HCT116 (cell line): Measurements from ENCODE around the gene PLAGL1. TPM values are rescaled to one million over a fixed set of nuclear protein-coding genes. Genes with fewer than 3 reads are reported as not detected.
"Not testable (repeated sequence)": the region's sequence is repeated elsewhere in the genome, so short reads cannot be mapped to it uniquely, and the experiment has no call there.

Experiments used
- ATAC-seq: fragments of 200-7000 bp; cut with Tn5 transposase; 2 replicates; pipeline ENCODE4 v1.9.1; 2020; ENCODE audit warnings: mild to moderate bottlenecking, moderate library complexity
- BruUV-seq: library from RNA; stranded (reverse); fragments of 400-500 nt; replicated peaks from 2 replicates; lab custom pipeline; 2021; lab: Mats Ljungman, UMichigan
- CTCF ChIA-PET: fragments of 300-600 bp; sonication (Branson Sonifier 250); formaldehyde crosslinking; loops from one replicate; lab custom pipeline; 2021; ENCODE audit warnings: antibody characterized with exemption; lab: Charles Lee
- POLR2A ChIA-PET: fragments of 300-600, 350-600 bp; sonication (Branson Sonifier 250); formaldehyde crosslinking; loops from one replicate; lab custom pipeline; 2021; ENCODE audit warnings: antibody characterized with exemption; lab: Charles Lee
- RAD21 ChIA-PET, 2 experiments: fragments of 300-600 bp; sonication (Branson Sonifier 250); formaldehyde crosslinking; loops; one replicate each; lab custom pipeline; 2023; ENCODE audit warnings: low total read pairs in 2 of 2; ENCODE audit not compliant: uncharacterized antibody in 2 of 2, unreplicated experiment in 2 of 2, low non-redundant PET in 1 of 2; lab: Charles Lee
- DNase-seq: peaks from one replicate; pipeline ENCODE4 v3.0.0-alpha.2; 2010; ENCODE audit warnings: low read depth, low spot score
- H2AFZ ChIP-seq: fragments of 200-600 bp; shearing (Covaris generic), sonication (generic); 2 replicates; pipeline ENCODE4 v1.6.1; 2017; ENCODE audit warnings: low read depth, mixed run types, mixed read lengths, antibody characterized with exemption, low read length; ENCODE audit not compliant: poor library complexity, severe bottlenecking
- H3K27ac ChIP-seq: 2 replicates; pipeline ENCODE4 v1.5.1; 2012; ENCODE audit warnings: low read depth, low read length
- H3K27me3 ChIP-seq: fragments of 200-600 bp; sonication (generic); 2 replicates; pipeline ENCODE4 v1.6.1; 2016; ENCODE audit warnings: mixed run types, low read length, mixed read lengths; ENCODE audit not compliant: insufficient read depth
- H3K36me3 ChIP-seq, 2 experiments: fragments of 200-500 bp in 1 of 2; fragments of 200-600 bp in 1 of 2; sonication (Bioruptor generic) in 1 of 2; sonication (generic) in 1 of 2; 2 replicates each; pipeline versions ENCODE4 v1.5.1 to v1.6.1; 2014 to 2016; ENCODE audit warnings: low read length in 2 of 2, inconsistent platforms in 1 of 2, mixed read lengths in 1 of 2, mixed run types in 1 of 2; ENCODE audit not compliant: insufficient read depth in 2 of 2, control insufficient read depth in 1 of 2
- H3K4me1 ChIP-seq, 2 experiments: fragments of 200-600 bp in 1 of 2; sonication (generic) in 1 of 2; 2 replicates each; pipeline versions ENCODE4 v1.5.1 to v1.6.1; 2012 to 2017; ENCODE audit warnings: low read length in 2 of 2, inconsistent platforms in 1 of 2, mild to moderate bottlenecking in 1 of 2, mixed read lengths in 1 of 2, mixed run types in 1 of 2, moderate library complexity in 1 of 2; ENCODE audit not compliant: insufficient read depth in 2 of 2, control insufficient read depth in 1 of 2
- H3K4me2 ChIP-seq: fragments of 200-600 bp; sonication (generic); 2 replicates; pipeline ENCODE4 v1.6.1; 2017; ENCODE audit warnings: mixed run types, low read length, mixed read lengths
- H3K4me3 ChIP-seq, 2 experiments: fragments of 200-600 bp in 1 of 2; sonication (generic) in 1 of 2; replicated peaks in 1 of 2; 2 replicates each; pipeline ENCODE4 v1.5.1; 2011 to 2016; ENCODE audit warnings: low read length in 2 of 2, control low read depth in 1 of 2, low read depth in 1 of 2, mild to moderate bottlenecking in 1 of 2, mixed read lengths in 1 of 2, mixed run types in 1 of 2
- H3K79me2 ChIP-seq: fragments of 200-600 bp; sonication (generic); 2 replicates; pipeline ENCODE4 v1.6.1; 2017; ENCODE audit warnings: mild to moderate bottlenecking, mixed run types, low read length, moderate library complexity, mixed read lengths; ENCODE audit not compliant: insufficient read depth
- H3K9ac ChIP-seq: fragments of 200-600 bp; sonication (generic); 2 replicates; pipeline ENCODE4 v1.6.1; 2016; ENCODE audit warnings: low read length, mixed read lengths
- H3K9me2 ChIP-seq: fragments of 200-600 bp; sonication (generic), shearing (Covaris generic); 2 replicates; pipeline ENCODE4 v1.6.1; 2017; ENCODE audit warnings: mixed run types, mild to moderate bottlenecking, moderate library complexity; ENCODE audit not compliant: insufficient read depth
- H3K9me3 ChIP-seq, 2 experiments: fragments of 200-500 bp in 1 of 2; fragments of 200-600 bp in 1 of 2; sonication (Bioruptor generic) in 1 of 2; sonication (generic) in 1 of 2; 2 replicates each; pipeline ENCODE4 v1.6.1; 2014 to 2017; ENCODE audit warnings: low read length in 2 of 2, mixed read lengths in 2 of 2, inconsistent platforms in 1 of 2, low read depth in 1 of 2, mild to moderate bottlenecking in 1 of 2, mixed run types in 1 of 2, moderate library complexity in 1 of 2; ENCODE audit not compliant: control insufficient read depth in 1 of 2, insufficient read depth in 1 of 2
- H4K20me1 ChIP-seq: fragments of 200-600 bp; sonication (generic), shearing (Covaris generic); 2 replicates; pipeline ENCODE4 v1.6.1; 2017; ENCODE audit warnings: mixed run types, mild to moderate bottlenecking, moderate library complexity; ENCODE audit not compliant: insufficient read depth
- CBX3 ChIP-seq: IDR thresholded peaks from 2 replicates; pipeline ENCODE4 v1.6.1; 2012; ENCODE audit warnings: low read depth
- intact Hi-C: fragments of 100-400 bp; cut with micrococcal nuclease; formaldehyde crosslinking; loops from 2 replicates; pipeline ENCODE4 v1.10.0; 2022
- total RNA-seq: library from RNA; stranded (reverse); gene quantifications from one replicate; pipeline ENCODE4 v1.2.1, GENCODE V29; 2021; ENCODE audit not compliant: unreplicated experiment

PLAGL1 gene
- total RNA-seq, 1 experiment from 2014 or later, result 35.6 TPM

GRCh38 chr6:144012534-144012933 is 4.5 kb upstream of the PLAGL1 start:
- H3K27me3 ChIP-seq, result no peaks in the 10 kb centered on the region
- BruUV-seq, result no TSS peak
- no peaks in the 10 kb centered on the region for H3K36me3 ChIP-seq
- peaks cover 1% of the 10 kb centered on the region for H3K79me2 ChIP-seq
- no peak overlapping the region for H2AFZ ChIP-seq
- H3K9me2 ChIP-seq, result no peaks in the 10 kb centered on the region
- CTCF ChIA-PET, result interaction anchor here (0.6 to 4.0 kb wide), 8 partner anchors 12 to 1538 kb away, joined by 3 to 58 read pairs (median 8); no protein-coding TSS in a partner anchor
- no peak for ATAC-seq
- RAD21 ChIA-PET, result interaction anchor here (1.0 to 1.9 kb wide), 5 partner anchors 72 to 499 kb away, joined by 3 to 20 read pairs (median 4); no protein-coding TSS in a partner anchor
- no peak for DNase-seq
- H3K27ac ChIP-seq, result no peak overlapping the region
- POLR2A ChIA-PET, result no interaction called here
- H4K20me1 ChIP-seq, result no peaks in the 10 kb centered on the region
- H3K4me1 ChIP-seq, result 0 out of 4 replicates have a peak, but pooled peaks cover 0 to 3% of the 10 kb centered on the region in 2 experiments
- H3K9ac ChIP-seq, result no peak overlapping the region
- H3K9me3 ChIP-seq, result no peaks in the 10 kb centered on the region
- TF ChIP-seq CBX3, result no peak
- intact Hi-C loops, result loop anchor here (2.0 to 5.0 kb wide), 2 partner anchors 340 to 562 kb away; partner anchors contain the start of genes ADAT2 and PEX3
- H3K4me2 ChIP-seq, result no peak overlapping the region
- H3K4me3 ChIP-seq, result no peak overlapping the region

- POLR2A ChIA-PET, DNase-seq: not testable (repeated sequence)
Measured at GRCh38 chr6:144009628-144010027, 1.6 kb upstream of the PLAGL1 start.

More at GRCh38 chr6:144009628-144010027, 1.6 kb upstream of the PLAGL1 start:
- H2AFZ ChIP-seq, CTCF ChIA-PET, ATAC-seq, H3K9me3 ChIP-seq, RAD21 ChIA-PET, H3K4me3 ChIP-seq, H3K4me2 ChIP-seq, H3K9me2 ChIP-seq, BruUV-seq, H4K20me1 ChIP-seq, H3K36me3 ChIP-seq, H3K27me3 ChIP-seq, H3K9ac ChIP-seq, H3K27ac ChIP-seq: not testable (repeated sequence)
- peaks cover 28% of the 10 kb centered on the region for H3K79me2 ChIP-seq
- intact Hi-C loops, result loop anchor here (5.0 kb wide), 1 partner anchor 337 kb away; no protein-coding TSS in a partner anchor
- peaks cover 3 to 10% of the 10 kb centered on the region in 2 experiments; a peak in 2 of 4 replicates for H3K4me1 ChIP-seq
